Neural cell (in vitro differentiated cells): ENCODE measurements around the gene MTCL1. TPM values are rescaled to one million over a fixed set of nuclear protein-coding genes. Genes with fewer than 3 reads are reported as not detected.

Experiments
- H2AFZ ChIP-seq: fragments of 200-600, 300-800 bp; sonication (generic), shearing (Covaris generic); 2 replicates; pipeline ENCODE4 v1.6.0; 2014; ENCODE audit warnings: low read depth, mild to moderate bottlenecking, antibody characterized with exemption, low read length, moderate library complexity
- H3F3A ChIP-seq: fragments of 200-600 bp; shearing (Covaris generic); 2 replicates; pipeline ENCODE4 v1.6.1; 2016; ENCODE audit warnings: mild to moderate bottlenecking, moderate library complexity, mixed read lengths, antibody characterized with exemption, low read length; ENCODE audit not compliant: insufficient read depth, poor library complexity, severe bottlenecking
- H3K27ac ChIP-seq: fragments of 200-600, 300-800 bp; sonication (generic), shearing (Covaris generic); 2 replicates; pipeline ENCODE4 v1.5.1; 2014; ENCODE audit warnings: mild to moderate bottlenecking, low read length, moderate library complexity
- H3K27me3 ChIP-seq: fragments of 300-800, 200-600 bp; sonication (generic), shearing (Covaris generic); 2 replicates; pipeline ENCODE4 v1.6.0; 2014; ENCODE audit warnings: mild to moderate bottlenecking, low read depth, low read length, moderate library complexity; ENCODE audit not compliant: insufficient read depth
- H3K36me3 ChIP-seq: fragments of 300-800, 200-600 bp; sonication (generic), shearing (Covaris generic); 2 replicates; pipeline ENCODE4 v1.5.1; 2014; ENCODE audit warnings: mild to moderate bottlenecking, antibody characterized with exemption, low read length, moderate library complexity; ENCODE audit not compliant: insufficient read depth
- H3K4me2 ChIP-seq: fragments of 300-800, 200-600 bp; sonication (generic), shearing (Covaris generic); 2 replicates; pipeline ENCODE4 v1.6.0; 2014; ENCODE audit warnings: mild to moderate bottlenecking, low read length
- H3K4me3 ChIP-seq: fragments of 300-800, 200-600 bp; sonication (generic), shearing (Covaris generic); 2 replicates; pipeline ENCODE4 v1.5.1; 2014; ENCODE audit warnings: mild to moderate bottlenecking, low read length, moderate library complexity
- H3K79me2 ChIP-seq: fragments of 200-600 bp; shearing (Covaris generic); replicated peaks from 2 replicates; pipeline ENCODE4 v1.6.0; 2014; ENCODE audit warnings: mild to moderate bottlenecking, low read length, moderate library complexity; ENCODE audit not compliant: insufficient read depth
- H3K9ac ChIP-seq: fragments of 300-800, 200-600 bp; sonication (generic), shearing (Covaris generic); 2 replicates; pipeline ENCODE4 v1.6.1; 2016; ENCODE audit warnings: mild to moderate bottlenecking, low read length, mixed read lengths
- H3K9me2 ChIP-seq: fragments of 200-600 bp; shearing (Covaris generic); 2 replicates; pipeline ENCODE4 v1.6.1; 2016; ENCODE audit warnings: mild to moderate bottlenecking, low read length, mixed read lengths; ENCODE audit not compliant: insufficient read depth
- H3K9me3 ChIP-seq: fragments of 200-600, 300-800 bp; sonication (generic), shearing (Covaris generic); 2 replicates; pipeline ENCODE4 v1.6.1; 2016; ENCODE audit warnings: mild to moderate bottlenecking, mixed run types, low read length, moderate library complexity, mixed read lengths
- H4K20me1 ChIP-seq: fragments of 200-600 bp; shearing (Covaris generic); 2 replicates; pipeline ENCODE4 v1.6.1; 2016; ENCODE audit warnings: mild to moderate bottlenecking, mixed run types; ENCODE audit not compliant: insufficient read depth
- EP300 ChIP-seq: fragments of 450-650 bp; conservative IDR thresholded peaks from 2 replicates; pipeline ENCODE4 v1.6.1; 2014; ENCODE audit warnings: antibody characterized with exemption, mild to moderate bottlenecking, moderate library complexity; ENCODE audit not compliant: poor library complexity, severe bottlenecking
- EZH2 ChIP-seq: fragments of 200-600, 300-800 bp; shearing (Covaris generic), sonication (generic); IDR thresholded peaks from 2 replicates; pipeline ENCODE4 v1.6.1; 2014; ENCODE audit warnings: antibody characterized with exemption, low read length, borderline replicate concordance, mild to moderate bottlenecking; ENCODE audit not compliant: insufficient read depth, poor library complexity, severe bottlenecking
- MXI1 ChIP-seq: fragments of 450-650 bp; conservative IDR thresholded peaks from 2 replicates; pipeline ENCODE4 v1.6.1; 2014; ENCODE audit warnings: antibody characterized with exemption, mild to moderate bottlenecking; ENCODE audit not compliant: poor library complexity, severe bottlenecking
- POLR2AphosphoS5 ChIP-seq: IDR thresholded peaks from 2 replicates; pipeline ENCODE4 v1.6.1; 2012
- RAD21 ChIP-seq: fragments of 450-650 bp; conservative IDR thresholded peaks from 2 replicates; pipeline ENCODE4 v1.6.1; 2014; ENCODE audit warnings: antibody characterized with exemption, mild to moderate bottlenecking, moderate library complexity
- SMC3 ChIP-seq: fragments of 450-650 bp; conservative IDR thresholded peaks from 2 replicates; pipeline ENCODE4 v1.6.1; 2014; ENCODE audit warnings: antibody characterized with exemption, mild to moderate bottlenecking, moderate library complexity; ENCODE audit not compliant: poor library complexity
- TAF1 ChIP-seq: IDR thresholded peaks from 2 replicates; pipeline ENCODE4 v1.6.1; 2012; ENCODE audit warnings: low read depth
- polyA plus RNA-seq: library from polyadenylated mRNA; depleted of rRNA; stranded (reverse); fragments of >200 nt; gene quantifications from 2 replicates; pipeline ENCODE4 v1.2.3, GENCODE V29; 2014
- TF ChIP-seq, protein P1 (sequence below): IDR thresholded peaks from 2 replicates; pipeline ENCODE4 v1.6.1; 2012; ENCODE audit warnings: borderline replicate concordance
- TF ChIP-seq, protein P2 (sequence below): fragments of 450-650 bp; IDR thresholded peaks from 2 replicates; pipeline ENCODE4 v1.5.1; 2014; ENCODE audit warnings: antibody characterized with exemption, mild to moderate bottlenecking, moderate library complexity; ENCODE audit not compliant: poor library complexity, severe bottlenecking

MTCL1 gene
- polyA plus RNA-seq, 1 donor from 2014 or later: 20.8 TPM

DNA sequence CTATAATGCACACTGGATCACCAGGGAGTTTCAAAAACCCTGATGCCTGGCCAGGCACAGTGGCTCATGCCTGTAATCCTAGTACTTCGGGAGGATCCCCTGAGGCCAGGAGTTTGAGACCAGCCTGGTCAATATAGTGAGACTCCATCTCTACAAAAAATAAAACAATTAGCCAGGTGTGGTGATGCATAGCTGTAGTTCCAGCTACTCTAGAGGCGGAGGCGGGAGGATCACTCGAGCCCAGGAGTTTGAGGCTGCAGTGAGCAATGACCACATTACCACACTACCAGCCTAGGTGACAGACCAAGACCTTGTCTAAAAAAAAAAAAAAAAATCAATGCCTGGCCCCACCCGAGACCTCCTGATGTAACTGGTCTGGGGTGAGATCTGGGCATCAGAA is 137.2 kb downstream of the MTCL1 start:
- Histone ChIP-seq H2AFZ (no peak overlapping the region), H3K27me3 (no peaks in the 10 kb centered on the region)

DNA sequence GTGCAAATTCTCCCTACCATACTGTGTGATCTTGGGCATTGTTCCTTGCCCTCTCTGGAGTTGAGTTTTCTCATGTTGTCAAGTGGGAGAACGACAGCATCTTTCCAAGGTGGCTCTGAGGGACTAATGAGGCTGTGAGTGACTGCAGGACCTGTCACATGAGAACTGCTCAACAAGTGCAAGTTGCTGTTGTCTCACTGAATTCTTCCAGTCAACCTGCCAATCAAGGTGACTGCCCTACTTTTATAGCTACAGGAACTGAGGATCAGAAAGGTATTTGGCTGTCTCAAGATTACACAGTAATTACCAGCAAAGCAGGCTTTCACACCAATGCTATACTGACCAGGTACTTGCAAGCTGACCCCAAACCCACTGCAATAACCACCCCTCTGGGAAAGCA is 137.6 kb downstream of the MTCL1 start:
- peak overlapping the region; percentile 10 for H3K4me3 ChIP-seq
- peak overlapping the region; percentile 91 for H3K27ac ChIP-seq
- no peaks in the 10 kb centered on the region for H3K9me3 ChIP-seq
- TF ChIP-seq POLR2AphosphoS5 (peak; percentile 62), RAD21 (no peak), EP300 (peak; percentile 83)
- TF ChIP-seq, protein P1, sequence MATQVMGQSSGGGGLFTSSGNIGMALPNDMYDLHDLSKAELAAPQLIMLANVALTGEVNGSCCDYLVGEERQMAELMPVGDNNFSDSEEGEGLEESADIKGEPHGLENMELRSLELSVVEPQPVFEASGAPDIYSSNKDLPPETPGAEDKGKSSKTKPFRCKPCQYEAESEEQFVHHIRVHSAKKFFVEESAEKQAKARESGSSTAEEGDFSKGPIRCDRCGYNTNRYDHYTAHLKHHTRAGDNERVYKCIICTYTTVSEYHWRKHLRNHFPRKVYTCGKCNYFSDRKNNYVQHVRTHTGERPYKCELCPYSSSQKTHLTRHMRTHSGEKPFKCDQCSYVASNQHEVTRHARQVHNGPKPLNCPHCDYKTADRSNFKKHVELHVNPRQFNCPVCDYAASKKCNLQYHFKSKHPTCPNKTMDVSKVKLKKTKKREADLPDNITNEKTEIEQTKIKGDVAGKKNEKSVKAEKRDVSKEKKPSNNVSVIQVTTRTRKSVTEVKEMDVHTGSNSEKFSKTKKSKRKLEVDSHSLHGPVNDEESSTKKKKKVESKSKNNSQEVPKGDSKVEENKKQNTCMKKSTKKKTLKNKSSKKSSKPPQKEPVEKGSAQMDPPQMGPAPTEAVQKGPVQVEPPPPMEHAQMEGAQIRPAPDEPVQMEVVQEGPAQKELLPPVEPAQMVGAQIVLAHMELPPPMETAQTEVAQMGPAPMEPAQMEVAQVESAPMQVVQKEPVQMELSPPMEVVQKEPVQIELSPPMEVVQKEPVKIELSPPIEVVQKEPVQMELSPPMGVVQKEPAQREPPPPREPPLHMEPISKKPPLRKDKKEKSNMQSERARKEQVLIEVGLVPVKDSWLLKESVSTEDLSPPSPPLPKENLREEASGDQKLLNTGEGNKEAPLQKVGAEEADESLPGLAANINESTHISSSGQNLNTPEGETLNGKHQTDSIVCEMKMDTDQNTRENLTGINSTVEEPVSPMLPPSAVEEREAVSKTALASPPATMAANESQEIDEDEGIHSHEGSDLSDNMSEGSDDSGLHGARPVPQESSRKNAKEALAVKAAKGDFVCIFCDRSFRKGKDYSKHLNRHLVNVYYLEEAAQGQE: no peak
- H3K36me3 ChIP-seq: no peaks in the 10 kb centered on the region
- H3F3A ChIP-seq: no peaks in the 10 kb centered on the region
- H3K4me2 ChIP-seq: no peak overlapping the region
- no peaks in the 10 kb centered on the region for H4K20me1 ChIP-seq
- no peak overlapping the region for H2AFZ ChIP-seq
- no peak overlapping the region for H3K9ac ChIP-seq
- no peaks in the 10 kb centered on the region for H3K9me2 ChIP-seq
- no peaks in the 10 kb centered on the region for H3K79me2 ChIP-seq
- H3K27me3 ChIP-seq: no peaks in the 10 kb centered on the region

More for the DNA sequence above, 137.2 kb downstream of the MTCL1 start:
- Histone ChIP-seq H3K36me3 (no peaks in the 10 kb centered on the region), H3K9me3 (no peaks in the 10 kb centered on the region), H3K4me3 (no peak overlapping the region), H3K4me2 (no peak overlapping the region), H3K27ac (no peak overlapping the region), H4K20me1 (no peaks in the 10 kb centered on the region), H3K9ac (no peak overlapping the region), H3F3A (no peaks in the 10 kb centered on the region), H3K79me2 (no peaks in the 10 kb centered on the region), H3K9me2 (no peaks in the 10 kb centered on the region)
- no peak for TF ChIP-seq SMC3
- TF ChIP-seq, protein P1: no peak
- no peak for TF ChIP-seq EP300
- TF ChIP-seq MXI1: no peak

GRCh38 chr18:8844721-8845148 is 139.4 kb downstream of the MTCL1 start:
- Histone ChIP-seq H3K79me2 (no peaks in the 10 kb centered on the region), H2AFZ (peak overlapping the region; percentile 42), H3K9ac (peak overlapping the region; percentile 68), H3F3A (no peaks in the 10 kb centered on the region), H3K27ac (peak overlapping the region; percentile 91), H3K4me2 (peak overlapping the region; percentile 18), H4K20me1 (no peaks in the 10 kb centered on the region), H3K9me2 (no peaks in the 10 kb centered on the region), H3K27me3 (no peaks in the 10 kb centered on the region), H3K4me3 (peak overlapping the region; percentile 54), H3K36me3 (no peaks in the 10 kb centered on the region), H3K9me3 (no peaks in the 10 kb centered on the region)
- TF ChIP-seq TAF1 (no peak), POLR2AphosphoS5 (peak; percentile 70), RAD21 (peak; percentile 30), EZH2 (no peak), SMC3 (peak; percentile 42), MXI1 (peak; percentile 22), EP300 (peak; percentile 94)
- TF ChIP-seq, protein P1: no peak
- TF ChIP-seq, protein P2, sequence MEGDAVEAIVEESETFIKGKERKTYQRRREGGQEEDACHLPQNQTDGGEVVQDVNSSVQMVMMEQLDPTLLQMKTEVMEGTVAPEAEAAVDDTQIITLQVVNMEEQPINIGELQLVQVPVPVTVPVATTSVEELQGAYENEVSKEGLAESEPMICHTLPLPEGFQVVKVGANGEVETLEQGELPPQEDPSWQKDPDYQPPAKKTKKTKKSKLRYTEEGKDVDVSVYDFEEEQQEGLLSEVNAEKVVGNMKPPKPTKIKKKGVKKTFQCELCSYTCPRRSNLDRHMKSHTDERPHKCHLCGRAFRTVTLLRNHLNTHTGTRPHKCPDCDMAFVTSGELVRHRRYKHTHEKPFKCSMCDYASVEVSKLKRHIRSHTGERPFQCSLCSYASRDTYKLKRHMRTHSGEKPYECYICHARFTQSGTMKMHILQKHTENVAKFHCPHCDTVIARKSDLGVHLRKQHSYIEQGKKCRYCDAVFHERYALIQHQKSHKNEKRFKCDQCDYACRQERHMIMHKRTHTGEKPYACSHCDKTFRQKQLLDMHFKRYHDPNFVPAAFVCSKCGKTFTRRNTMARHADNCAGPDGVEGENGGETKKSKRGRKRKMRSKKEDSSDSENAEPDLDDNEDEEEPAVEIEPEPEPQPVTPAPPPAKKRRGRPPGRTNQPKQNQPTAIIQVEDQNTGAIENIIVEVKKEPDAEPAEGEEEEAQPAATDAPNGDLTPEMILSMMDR: no peak
